GM23338 (cell line): Measurements from ENCODE around the gene PRPF6. TPM values are rescaled to one million over a fixed set of nuclear protein-coding genes. Genes with fewer than 3 reads are reported as not detected.
A peak's percentile ranks its signal among the peaks of the same experiment; 100 is the strongest.

Source experiments
- ATAC-seq: fragments of 200-7000 bp; cut with Tn5 transposase; 3 replicates; pipeline ENCODE4 v1.9.1; 2020
- DNase-seq: peaks from one replicate; pipeline ENCODE4 v3.0.0-alpha.2; 2015; ENCODE audit warnings: low spot score
- H2AFZ ChIP-seq: fragments of 200-600 bp; sonication (generic); 2 replicates; pipeline ENCODE4 v1.8.0; 2016; ENCODE audit warnings: antibody characterized with exemption, mild to moderate bottlenecking, moderate library complexity
- H3F3A ChIP-seq: fragments of 200-600 bp; sonication (generic); replicated peaks from 2 replicates; pipeline ENCODE4 v1.8.0; 2017; ENCODE audit warnings: antibody characterized with exemption, mixed run types, low read depth
- H3K27ac ChIP-seq: fragments of 200-600 bp; sonication (generic); 2 replicates; pipeline ENCODE4 v1.6.1; 2016; ENCODE audit warnings: low read depth
- H3K27me3 ChIP-seq: fragments of 200-600 bp; sonication (generic); 2 replicates; pipeline ENCODE4 v1.8.0; 2016; ENCODE audit warnings: mild to moderate bottlenecking, mixed run types, moderate library complexity; ENCODE audit not compliant: insufficient read depth
- H3K36me3 ChIP-seq: fragments of 200-600 bp; sonication (generic); 2 replicates; pipeline ENCODE4 v1.8.0; 2016; ENCODE audit warnings: mild to moderate bottlenecking; ENCODE audit not compliant: insufficient read depth
- H3K4me1 ChIP-seq: fragments of 200-600 bp; sonication (generic); 2 replicates; pipeline ENCODE4 v1.8.0; 2016; ENCODE audit warnings: mild to moderate bottlenecking, moderate library complexity; ENCODE audit not compliant: insufficient read depth
- H3K4me2 ChIP-seq: fragments of 200-600 bp; sonication (generic); 2 replicates; pipeline ENCODE4 v1.7.1; 2017; ENCODE audit warnings: mixed run types
- H3K4me3 ChIP-seq: fragments of 200-600 bp; sonication (generic); 2 replicates; pipeline ENCODE4 v1.6.1; 2016; ENCODE audit warnings: mixed run types
- H3K79me2 ChIP-seq: fragments of 200-600 bp; sonication (generic); replicated peaks from 2 replicates; pipeline ENCODE4 v1.8.0; 2017; ENCODE audit warnings: mild to moderate bottlenecking; ENCODE audit not compliant: insufficient read depth
- H3K9me2 ChIP-seq: fragments of 200-600 bp; sonication (generic); 2 replicates; pipeline ENCODE4 v1.8.0; 2017; ENCODE audit not compliant: insufficient read depth
- H4K20me1 ChIP-seq: fragments of 200-600 bp; sonication (generic); replicated peaks from 2 replicates; pipeline ENCODE4 v1.8.0; 2017; ENCODE audit warnings: mild to moderate bottlenecking; ENCODE audit not compliant: insufficient read depth
- H3K27ac Mint-ChIP-seq: 2 replicates; pipeline ENCODE4 v1.8.0; 2020; ENCODE audit warnings: inconsistent platforms, mild to moderate bottlenecking, moderate library complexity, mixed read lengths
- H3K27me3 Mint-ChIP-seq: 3 replicates; pipeline ENCODE4 v1.8.0; 2022; ENCODE audit warnings: low read depth, mild to moderate bottlenecking, moderate library complexity, mixed read lengths, inconsistent platforms; ENCODE audit not compliant: insufficient read depth, poor library complexity
- H3K36me3 Mint-ChIP-seq: 3 replicates; pipeline ENCODE4 v1.8.0; 2021; ENCODE audit warnings: low read depth, mild to moderate bottlenecking, inconsistent platforms, moderate library complexity, mixed read lengths
- H3K4me1 Mint-ChIP-seq: 3 replicates; pipeline ENCODE4 v1.8.0; 2020; ENCODE audit warnings: mild to moderate bottlenecking, inconsistent platforms, mixed read lengths
- H3K4me3 Mint-ChIP-seq: 3 replicates; pipeline ENCODE4 v1.8.0; 2021; ENCODE audit warnings: moderate library complexity, mild to moderate bottlenecking, inconsistent platforms, mixed read lengths
- H3K9me3 Mint-ChIP-seq: 3 replicates; pipeline ENCODE4 v1.8.0; 2020; ENCODE audit warnings: moderate library complexity, mild to moderate bottlenecking, inconsistent platforms, mixed read lengths
- CREB1 ChIP-seq: fragments of 250-450 bp; sonication (Bioruptor Pico); IDR thresholded peaks from 2 replicates; pipeline ENCODE4 v1.5.0; 2020; ENCODE audit warnings: low read depth, mild to moderate bottlenecking, moderate library complexity
- ETS1 ChIP-seq: IDR thresholded peaks from 2 replicates; pipeline ENCODE4 v1.6.1; 2016; ENCODE audit warnings: antibody characterized with exemption
- EZH2 ChIP-seq: fragments of 200-600 bp; sonication (generic); IDR thresholded peaks from one replicate; pipeline ENCODE4 v1.8.0; 2017; ENCODE audit warnings: antibody characterized with exemption, mild to moderate bottlenecking, low read depth; ENCODE audit not compliant: unreplicated experiment
- EZH2phosphoT487 ChIP-seq: fragments of 200-600 bp; sonication (generic); IDR thresholded peaks from one replicate; pipeline ENCODE4 v1.8.1; 2018; ENCODE audit warnings: antibody characterized with exemption; ENCODE audit not compliant: unreplicated experiment
- JUNB ChIP-seq: IDR thresholded peaks from one replicate; pipeline ENCODE4 v1.6.1; 2016; ENCODE audit warnings: antibody characterized with exemption; ENCODE audit not compliant: unreplicated experiment
- NANOG ChIP-seq: IDR thresholded peaks from 2 replicates; pipeline ENCODE4 v1.6.1; 2016; ENCODE audit warnings: antibody characterized with exemption, borderline replicate concordance
- POLR2AphosphoS5 ChIP-seq: IDR thresholded peaks from 2 replicates; pipeline ENCODE4 v1.6.1; 2016; ENCODE audit warnings: antibody characterized with exemption, low read depth
- REST ChIP-seq: IDR thresholded peaks from one replicate; pipeline ENCODE4 v1.6.1; 2018; ENCODE audit warnings: antibody characterized with exemption; ENCODE audit not compliant: unreplicated experiment
- STAT1 ChIP-seq: IDR thresholded peaks from one replicate; pipeline ENCODE4 v1.6.1; 2016; ENCODE audit warnings: antibody characterized with exemption; ENCODE audit not compliant: unreplicated experiment
- ZNF114 ChIP-seq: fragments of 250-450 bp; sonication (Bioruptor Pico); IDR thresholded peaks from 2 replicates; pipeline ENCODE4 v1.5.0; 2020; ENCODE audit warnings: mild to moderate bottlenecking, moderate library complexity
- ZNF331 ChIP-seq: fragments of 250-450 bp; sonication (Bioruptor Pico); IDR thresholded peaks from 2 replicates; pipeline ENCODE4 v1.5.0; 2020; ENCODE audit warnings: low read depth, mild to moderate bottlenecking, moderate library complexity
- ZNF462 ChIP-seq: fragments of 250-450 bp; sonication (Bioruptor Pico); IDR thresholded peaks from 2 replicates; pipeline ENCODE4 v1.5.0; 2020; ENCODE audit warnings: mild to moderate bottlenecking, moderate library complexity
- polyA plus RNA-seq: library from polyadenylated mRNA; unstranded; fragments of >200 nt; fragmentation: Nextera tagmentation; extraction: Ambion mirVana; gene quantifications from 2 replicates; pipeline ENCODE4 v1.2.1, GENCODE V29; 2016
- total RNA-seq: library from RNA; depleted of rRNA; stranded (reverse); fragments of >200 nt; shearing (Covaris generic); gene quantifications from 2 replicates; pipeline ENCODE4 v1.2.3, GENCODE V29; 2014
- TF ChIP-seq, protein P1 (sequence below), 2 experiments: fragments of 200-600 bp in 1 of 2; sonication (generic) in 1 of 2; conservative IDR thresholded peaks; 2 replicates each; pipeline versions ENCODE4 v1.5.1 to v1.6.1; 2016 to 2017; ENCODE audit warnings: antibody characterized with exemption in 2 of 2, low read depth in 2 of 2, mild to moderate bottlenecking in 2 of 2, moderate library complexity in 1 of 2

Gene PRPF6
- total and polyA plus RNA-seq, 2 experiments from 2014 or later, result 53.8 to 79.9 TPM

DNA sequence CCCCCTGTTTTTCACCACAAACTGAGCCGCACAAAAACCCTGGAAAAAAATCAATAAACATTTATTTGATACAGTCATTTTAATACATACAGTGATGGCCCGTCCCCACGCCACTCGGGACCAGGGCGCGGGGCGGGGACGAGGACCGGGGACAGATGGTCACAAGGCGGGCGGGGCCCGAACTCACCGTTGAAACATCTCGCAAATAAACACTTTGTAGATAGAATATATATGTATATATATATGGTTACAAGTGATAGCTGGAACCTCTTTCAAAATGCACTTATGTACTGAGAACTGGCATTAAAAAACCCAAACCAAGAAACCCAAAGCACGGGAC lies 24.3 kb upstream of the PRPF6 start:
- no peak for TF ChIP-seq NANOG
- no peak for TF ChIP-seq ZNF462 (CRISPR knock-in tag)
- TF ChIP-seq ETS1, result no peak
- no peak for TF ChIP-seq EZH2phosphoT487
- TF ChIP-seq REST, result no peak
- no peak for TF ChIP-seq CREB1 (CRISPR knock-in tag)
- no peak for TF ChIP-seq JUNB
- TF ChIP-seq ZNF114 (CRISPR knock-in tag), result no peak
- no peak for TF ChIP-seq EZH2
- no peak for TF ChIP-seq STAT1
- TF ChIP-seq, protein P1, sequence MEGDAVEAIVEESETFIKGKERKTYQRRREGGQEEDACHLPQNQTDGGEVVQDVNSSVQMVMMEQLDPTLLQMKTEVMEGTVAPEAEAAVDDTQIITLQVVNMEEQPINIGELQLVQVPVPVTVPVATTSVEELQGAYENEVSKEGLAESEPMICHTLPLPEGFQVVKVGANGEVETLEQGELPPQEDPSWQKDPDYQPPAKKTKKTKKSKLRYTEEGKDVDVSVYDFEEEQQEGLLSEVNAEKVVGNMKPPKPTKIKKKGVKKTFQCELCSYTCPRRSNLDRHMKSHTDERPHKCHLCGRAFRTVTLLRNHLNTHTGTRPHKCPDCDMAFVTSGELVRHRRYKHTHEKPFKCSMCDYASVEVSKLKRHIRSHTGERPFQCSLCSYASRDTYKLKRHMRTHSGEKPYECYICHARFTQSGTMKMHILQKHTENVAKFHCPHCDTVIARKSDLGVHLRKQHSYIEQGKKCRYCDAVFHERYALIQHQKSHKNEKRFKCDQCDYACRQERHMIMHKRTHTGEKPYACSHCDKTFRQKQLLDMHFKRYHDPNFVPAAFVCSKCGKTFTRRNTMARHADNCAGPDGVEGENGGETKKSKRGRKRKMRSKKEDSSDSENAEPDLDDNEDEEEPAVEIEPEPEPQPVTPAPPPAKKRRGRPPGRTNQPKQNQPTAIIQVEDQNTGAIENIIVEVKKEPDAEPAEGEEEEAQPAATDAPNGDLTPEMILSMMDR (conservative IDR thresholded peaks at IDR 0.05; ENCODE audit: low read depth in 2 of 2), result no peak
- TF ChIP-seq POLR2AphosphoS5, result no peak
- no peak for TF ChIP-seq ZNF331 (CRISPR knock-in tag)
- H3K27me3 Mint-ChIP-seq, result peaks cover 16% of the 10 kb centered on the region
- H3K36me3 ChIP-seq, result no peaks in the 10 kb centered on the region
- peaks cover 18% of the 10 kb centered on the region for H3K4me1 ChIP-seq
- no peak for ATAC-seq
- H3K4me2 ChIP-seq, result peak overlapping the region; percentile 99
- peak overlapping the region; percentile 90; the same call in 1 of the 2 replicates for H3K27ac ChIP-seq
- peaks cover 17% of the 10 kb centered on the region for H4K20me1 ChIP-seq
- H3K27me3 ChIP-seq, result no peaks in the 10 kb centered on the region
- H3K9me2 ChIP-seq, result no peaks in the 10 kb centered on the region
- H3K4me3 Mint-ChIP-seq, result peak overlapping the region; percentile 83
- no peak for DNase-seq
- H3K36me3 Mint-ChIP-seq, result peaks cover 18% of the 10 kb centered on the region
- no peak overlapping the region for H2AFZ ChIP-seq
- peak overlapping the region; percentile 91 for H3K4me3 ChIP-seq
- H3K79me2 ChIP-seq, result peaks cover 42% of the 10 kb centered on the region
- peaks cover 34% of the 10 kb centered on the region for H3K4me1 Mint-ChIP-seq
- no peak overlapping the region; the same call in 1 of the 2 replicates for H3K27ac Mint-ChIP-seq
- no peaks in the 10 kb centered on the region for H3K9me3 Mint-ChIP-seq
- 0 out of 2 replicates have a peak, but pooled peaks cover 11% of the 10 kb centered on the region for H3F3A ChIP-seq
